ENCODE data around the gene PTGR3.

PTGR3 gene

GRCh38 chr18:75172299-75173124 lies 36.4 kb downstream of the PTGR3 start:
- DNase-seq (ENCODE audit: low read depth in 2 of 3, low spot score in 1 of 3), result no peak

- DNase-seq (ENCODE audit: low read depth in 2 of 3, low spot score in 1 of 3), result no peak
Measured at GRCh38 chr18:75170916-75171315, 38.0 kb downstream of the PTGR3 start.

GRCh38 chr18:75170022-75170789 lies 38.7 kb downstream of the PTGR3 start:
- DNase-seq (ENCODE audit: low read depth in 2 of 3, low spot score in 1 of 3), result no peak

GRCh38 chr18:75169411-75169810 lies 39.5 kb downstream of the PTGR3 start:
- DNase-seq (ENCODE audit: low read depth in 2 of 3, low spot score in 1 of 3), result no peak

- no peak for DNase-seq (ENCODE audit: low read depth in 2 of 3, low spot score in 1 of 3)
Measured at GRCh38 chr18:75168619-75169018, 40.3 kb downstream of the PTGR3 start.

GRCh38 chr18:75167759-75168618 lies 41.0 kb downstream of the PTGR3 start:
- no peak for DNase-seq (ENCODE audit: low read depth in 2 of 3, low spot score in 1 of 3)

- no peak for DNase-seq (ENCODE audit: low read depth in 2 of 3, low spot score in 1 of 3)
Measured at GRCh38 chr18:75167137-75167536, 41.8 kb downstream of the PTGR3 start.

GRCh38 chr18:75165926-75166325 lies 43.0 kb downstream of the PTGR3 start:
- no peak for DNase-seq (ENCODE audit: low read depth in 2 of 3, low spot score in 1 of 3)

- no peak for DNase-seq (ENCODE audit: low read depth in 2 of 3, low spot score in 1 of 3)
Measured at GRCh38 chr18:75164479-75164878, 44.5 kb downstream of the PTGR3 start.

- DNase-seq (ENCODE audit: low read depth in 2 of 3, low spot score in 1 of 3), result no peak
Measured at GRCh38 chr18:75163736-75164135, 45.2 kb downstream of the PTGR3 start.

GRCh38 chr18:75162978-75163377 lies 46.0 kb downstream of the PTGR3 start:
- DNase-seq (ENCODE audit: low read depth in 2 of 3, low spot score in 1 of 3), result no peak

GRCh38 chr18:75162467-75162866 lies 46.5 kb downstream of the PTGR3 start:
- no peak for DNase-seq (ENCODE audit: low read depth in 2 of 3, low spot score in 1 of 3)

- DNase-seq (ENCODE audit: low read depth in 2 of 3, low spot score in 1 of 3), result no peak
Measured at GRCh38 chr18:75161256-75162028, 47.5 kb downstream of the PTGR3 start.

GRCh38 chr18:75160364-75160763 lies 48.6 kb downstream of the PTGR3 start:
- DNase-seq (ENCODE audit: low read depth in 2 of 3, low spot score in 1 of 3), result no peak

- DNase-seq (ENCODE audit: low read depth in 2 of 3, low spot score in 1 of 3), result no peak
Measured at GRCh38 chr18:75159646-75160356, 49.1 kb downstream of the PTGR3 start.

GRCh38 chr18:75159238-75159518 lies 49.8 kb downstream of the PTGR3 start:
- no peak for DNase-seq (ENCODE audit: low read depth in 2 of 3, low spot score in 1 of 3)

Measured in stimulated activated CD4-positive, alpha-beta T cell treated with anti-CD3 and anti-CD28 coated beads, Interleukin-12 subunit alpha, Interleukin-12 subunit beta, amount 100 ng/mL, for 48 hours (primary cell).